HL-60 (cell line): ENCODE measurements around the gene GAPDHS.

ENCODE experiments used
- GABPA ChIP-seq: IDR thresholded peaks from 2 replicates; pipeline ENCODE4 v1.6.1; 2012; ENCODE audit warnings: low read depth
- POLR2AphosphoS5 ChIP-seq: IDR thresholded peaks from 2 replicates; pipeline ENCODE4 v1.6.1; 2012; ENCODE audit warnings: low read depth
- SPI1 ChIP-seq: IDR thresholded peaks from 2 replicates; pipeline ENCODE4 v1.6.1; 2012; ENCODE audit warnings: low read depth, mild to moderate bottlenecking, borderline replicate concordance
- TF ChIP-seq, protein P1 (sequence below): IDR thresholded peaks from one replicate; pipeline ENCODE4 v1.5.1; 2011; ENCODE audit warnings: low read length, control low read depth, inconsistent platforms; ENCODE audit not compliant: insufficient read depth
- TF ChIP-seq, protein P2 (sequence below): IDR thresholded peaks from 2 replicates; pipeline ENCODE4 v1.6.1; 2012; ENCODE audit warnings: low read depth; ENCODE audit not compliant: insufficient replicate concordance

DNA sequence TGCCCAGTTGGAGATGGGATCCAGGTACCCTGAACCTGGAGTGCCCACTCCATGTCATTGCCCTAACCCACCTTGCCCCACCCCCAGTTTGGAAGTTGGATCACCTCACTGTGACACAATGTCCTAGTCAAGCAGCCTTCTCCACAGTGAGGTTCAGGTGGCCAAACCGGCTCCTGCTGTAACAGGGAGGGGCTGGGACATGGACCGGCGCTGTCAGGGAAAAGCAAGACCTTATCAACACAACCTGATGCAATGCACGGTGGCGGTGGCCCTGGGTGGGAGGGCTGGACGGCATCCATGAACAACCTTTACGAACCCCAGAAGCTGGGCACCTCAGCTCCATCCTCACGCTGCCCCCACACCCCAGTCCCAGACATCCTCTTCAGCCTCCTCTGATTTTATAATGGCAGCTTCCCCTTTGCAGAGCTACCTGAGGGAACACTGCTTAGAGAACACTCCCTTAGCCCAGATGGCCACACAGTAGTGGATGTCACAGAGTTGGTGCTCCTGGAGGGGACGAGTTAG, 41.4 kb upstream of the GAPDHS start:
- TF ChIP-seq, protein P1, sequence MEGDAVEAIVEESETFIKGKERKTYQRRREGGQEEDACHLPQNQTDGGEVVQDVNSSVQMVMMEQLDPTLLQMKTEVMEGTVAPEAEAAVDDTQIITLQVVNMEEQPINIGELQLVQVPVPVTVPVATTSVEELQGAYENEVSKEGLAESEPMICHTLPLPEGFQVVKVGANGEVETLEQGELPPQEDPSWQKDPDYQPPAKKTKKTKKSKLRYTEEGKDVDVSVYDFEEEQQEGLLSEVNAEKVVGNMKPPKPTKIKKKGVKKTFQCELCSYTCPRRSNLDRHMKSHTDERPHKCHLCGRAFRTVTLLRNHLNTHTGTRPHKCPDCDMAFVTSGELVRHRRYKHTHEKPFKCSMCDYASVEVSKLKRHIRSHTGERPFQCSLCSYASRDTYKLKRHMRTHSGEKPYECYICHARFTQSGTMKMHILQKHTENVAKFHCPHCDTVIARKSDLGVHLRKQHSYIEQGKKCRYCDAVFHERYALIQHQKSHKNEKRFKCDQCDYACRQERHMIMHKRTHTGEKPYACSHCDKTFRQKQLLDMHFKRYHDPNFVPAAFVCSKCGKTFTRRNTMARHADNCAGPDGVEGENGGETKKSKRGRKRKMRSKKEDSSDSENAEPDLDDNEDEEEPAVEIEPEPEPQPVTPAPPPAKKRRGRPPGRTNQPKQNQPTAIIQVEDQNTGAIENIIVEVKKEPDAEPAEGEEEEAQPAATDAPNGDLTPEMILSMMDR: no peak
- TF ChIP-seq, protein P2, sequence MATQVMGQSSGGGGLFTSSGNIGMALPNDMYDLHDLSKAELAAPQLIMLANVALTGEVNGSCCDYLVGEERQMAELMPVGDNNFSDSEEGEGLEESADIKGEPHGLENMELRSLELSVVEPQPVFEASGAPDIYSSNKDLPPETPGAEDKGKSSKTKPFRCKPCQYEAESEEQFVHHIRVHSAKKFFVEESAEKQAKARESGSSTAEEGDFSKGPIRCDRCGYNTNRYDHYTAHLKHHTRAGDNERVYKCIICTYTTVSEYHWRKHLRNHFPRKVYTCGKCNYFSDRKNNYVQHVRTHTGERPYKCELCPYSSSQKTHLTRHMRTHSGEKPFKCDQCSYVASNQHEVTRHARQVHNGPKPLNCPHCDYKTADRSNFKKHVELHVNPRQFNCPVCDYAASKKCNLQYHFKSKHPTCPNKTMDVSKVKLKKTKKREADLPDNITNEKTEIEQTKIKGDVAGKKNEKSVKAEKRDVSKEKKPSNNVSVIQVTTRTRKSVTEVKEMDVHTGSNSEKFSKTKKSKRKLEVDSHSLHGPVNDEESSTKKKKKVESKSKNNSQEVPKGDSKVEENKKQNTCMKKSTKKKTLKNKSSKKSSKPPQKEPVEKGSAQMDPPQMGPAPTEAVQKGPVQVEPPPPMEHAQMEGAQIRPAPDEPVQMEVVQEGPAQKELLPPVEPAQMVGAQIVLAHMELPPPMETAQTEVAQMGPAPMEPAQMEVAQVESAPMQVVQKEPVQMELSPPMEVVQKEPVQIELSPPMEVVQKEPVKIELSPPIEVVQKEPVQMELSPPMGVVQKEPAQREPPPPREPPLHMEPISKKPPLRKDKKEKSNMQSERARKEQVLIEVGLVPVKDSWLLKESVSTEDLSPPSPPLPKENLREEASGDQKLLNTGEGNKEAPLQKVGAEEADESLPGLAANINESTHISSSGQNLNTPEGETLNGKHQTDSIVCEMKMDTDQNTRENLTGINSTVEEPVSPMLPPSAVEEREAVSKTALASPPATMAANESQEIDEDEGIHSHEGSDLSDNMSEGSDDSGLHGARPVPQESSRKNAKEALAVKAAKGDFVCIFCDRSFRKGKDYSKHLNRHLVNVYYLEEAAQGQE: no peak
- no peak for TF ChIP-seq POLR2AphosphoS5
- no peak for TF ChIP-seq GABPA
- TF ChIP-seq SPI1: no peak
